HG02588 (cell line): ENCODE results near the gene ZSWIM5.
"Not testable (repeated sequence)": the region's sequence is repeated elsewhere in the genome, so short reads cannot be mapped to it uniquely, and the experiment has no call there.

Experiments
- ATAC-seq: cut with Tn5 transposase; IDR thresholded peaks from one replicate; pipeline ENCODE4 v1.9.1; 2021; ENCODE audit warnings: mild to moderate bottlenecking, moderate library complexity; ENCODE audit not compliant: unreplicated experiment

ZSWIM5 gene

DNA sequence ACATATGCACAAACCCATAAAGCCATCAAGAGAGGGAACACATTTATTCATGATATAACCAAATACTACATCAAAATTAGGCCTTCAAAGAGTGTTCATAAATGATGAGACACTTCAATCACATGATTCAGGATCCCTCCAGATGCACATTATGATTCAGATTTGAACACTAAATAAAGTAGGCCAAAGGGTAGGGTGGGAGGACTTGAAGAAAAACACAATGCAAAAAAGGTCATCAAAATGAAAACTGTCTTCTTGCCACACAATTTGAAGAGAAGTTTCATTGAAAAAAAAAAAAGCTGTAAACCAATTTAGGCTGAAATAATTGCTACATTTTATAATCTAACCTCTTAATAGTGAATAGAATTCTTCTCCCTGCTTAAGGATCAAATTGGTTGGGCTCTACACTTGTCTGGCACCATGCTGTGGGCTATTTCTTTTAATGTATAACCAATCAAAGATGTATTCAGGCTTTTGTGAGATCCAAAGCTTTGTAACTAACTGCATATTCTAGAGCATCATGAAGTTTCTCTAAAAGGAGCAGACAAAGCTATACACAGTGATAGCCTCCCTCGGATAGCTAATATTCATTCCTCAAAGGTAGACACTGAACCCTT lies 58.1 kb downstream of the ZSWIM5 start:
- no peak for ATAC-seq

DNA sequence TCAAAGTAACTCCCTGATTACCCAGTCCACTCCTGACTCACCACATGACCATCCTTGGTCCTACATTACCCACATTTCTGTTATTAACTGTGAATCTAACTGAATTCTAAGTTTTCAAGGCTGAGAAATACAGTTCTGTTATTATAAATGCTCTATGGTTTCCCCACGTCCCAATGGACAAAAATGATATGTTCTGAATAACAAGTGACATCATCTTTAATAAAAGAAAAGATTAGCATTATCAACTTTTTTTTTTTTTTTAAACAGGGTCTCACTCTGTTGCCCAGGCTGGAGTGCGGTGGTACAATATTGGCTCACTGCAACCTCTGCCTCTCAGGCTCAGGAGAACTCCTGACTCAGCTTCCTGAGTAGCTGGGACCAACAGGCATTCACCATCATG lies 59.6 kb downstream of the ZSWIM5 start:
- ATAC-seq = no peak

DNA sequence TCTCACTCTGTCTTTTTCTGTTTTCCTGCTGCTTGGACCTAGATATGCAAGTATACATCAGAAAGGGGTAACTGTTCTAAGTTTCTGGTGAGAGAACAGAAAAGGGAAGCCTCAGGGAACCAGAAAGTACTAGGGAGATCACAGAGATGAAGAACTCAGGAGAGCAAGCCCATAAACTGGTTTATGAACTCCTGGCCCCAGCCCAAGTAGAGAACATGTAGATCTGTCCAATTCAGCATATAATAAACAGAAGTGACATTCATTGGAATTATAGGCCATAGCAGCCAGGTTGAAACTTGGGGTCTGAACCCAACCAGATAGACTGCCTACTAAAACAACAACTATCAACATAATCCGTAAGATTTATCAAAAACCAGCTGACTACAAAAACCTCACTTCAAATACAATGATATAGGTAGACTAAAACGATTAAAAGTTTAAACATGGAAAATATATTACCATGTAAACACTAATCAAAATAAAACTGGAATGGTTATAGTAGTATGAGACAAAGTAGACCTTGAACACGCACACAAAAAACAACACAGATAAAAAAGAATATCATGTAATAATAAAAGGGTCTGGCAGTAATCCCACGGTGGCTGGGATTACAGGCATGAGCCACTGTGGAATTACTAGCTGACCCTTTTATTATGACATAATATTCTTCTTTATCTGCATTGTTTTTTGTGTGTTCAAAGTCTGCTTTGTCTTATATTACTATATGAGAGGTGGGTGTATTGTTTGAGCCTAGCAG lies 65.0 kb downstream of the ZSWIM5 start:
- ATAC-seq = no peak

DNA sequence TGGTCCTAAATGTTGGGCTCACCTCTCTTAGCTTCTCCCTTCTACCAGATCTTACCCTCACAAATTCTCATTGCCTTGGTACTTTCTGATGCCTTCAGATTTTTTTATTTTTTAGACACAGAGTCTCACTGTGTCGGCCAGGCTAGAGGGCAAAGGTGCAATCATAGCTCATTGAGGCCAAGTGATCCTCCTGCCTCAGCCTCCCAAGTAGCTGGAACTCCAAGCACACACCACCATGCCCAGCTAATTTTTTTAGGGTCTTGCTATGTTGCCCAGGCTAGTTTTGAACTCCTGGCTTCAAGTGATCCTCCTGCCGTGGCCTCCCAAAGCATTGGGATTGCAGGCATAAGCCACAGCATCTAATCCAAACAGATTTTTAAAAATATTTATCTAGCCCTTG lies 69.4 kb downstream of the ZSWIM5 start:
- ATAC-seq = no peak

DNA sequence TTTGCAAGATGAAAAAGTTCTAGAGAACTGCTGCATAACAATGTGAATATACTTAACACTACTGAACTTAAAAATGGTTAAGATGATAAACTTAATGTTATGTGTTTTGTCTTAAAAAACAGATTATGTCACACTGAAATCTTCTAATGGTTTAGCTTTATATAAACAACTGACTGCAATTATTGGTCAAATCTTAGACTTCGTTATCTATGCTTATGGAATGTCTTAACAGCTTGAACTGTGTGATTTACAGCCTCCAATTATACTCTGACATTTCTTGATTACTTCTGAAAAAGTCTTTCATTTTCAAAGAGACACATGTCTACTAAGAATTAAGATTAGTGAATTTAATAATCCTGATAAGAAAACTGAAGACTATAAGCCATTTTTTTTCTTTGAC lies 71.1 kb downstream of the ZSWIM5 start:
- no peak for ATAC-seq

DNA sequence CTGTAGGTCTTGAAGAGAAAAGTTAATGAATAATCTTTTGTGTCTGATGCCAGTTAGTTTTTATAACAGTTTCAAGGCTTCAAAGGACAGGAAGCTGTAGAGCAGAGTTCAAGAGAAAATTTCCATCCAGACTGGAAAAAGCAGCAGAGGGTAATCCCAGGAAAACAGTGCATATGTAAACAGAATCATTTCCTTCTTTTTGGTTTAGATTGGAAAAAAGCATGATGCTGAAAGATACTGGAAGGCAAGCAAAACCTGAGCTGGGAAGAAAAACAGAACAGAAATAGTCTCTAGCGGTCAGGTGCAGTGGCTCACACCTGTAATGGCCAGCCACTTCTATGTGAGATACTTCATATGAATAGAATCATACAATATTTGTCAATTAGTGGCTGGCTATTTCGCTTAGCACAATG lies 71.9 kb downstream of the ZSWIM5 start:
- ATAC-seq = no peak

DNA sequence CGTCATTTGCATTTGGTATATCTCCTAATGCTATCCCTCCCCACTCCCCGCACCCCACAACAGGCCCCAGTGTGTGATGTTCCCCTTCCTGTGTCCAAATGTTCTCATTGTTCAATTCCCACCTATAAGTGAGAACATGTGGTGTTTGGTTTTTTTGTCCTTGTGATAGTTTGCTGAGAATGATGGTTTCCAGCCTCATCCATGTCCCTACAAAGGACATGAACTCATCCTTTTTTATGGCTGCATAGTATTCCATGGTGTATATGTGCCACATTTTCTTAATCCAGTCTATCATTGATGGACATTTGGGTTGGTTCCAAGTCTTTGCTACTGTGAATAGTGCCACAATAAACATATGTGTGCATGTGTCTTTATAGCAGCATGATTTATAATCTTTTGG lies 73.7 kb downstream of the ZSWIM5 start:
- not testable (repeated sequence) for ATAC-seq

DNA sequence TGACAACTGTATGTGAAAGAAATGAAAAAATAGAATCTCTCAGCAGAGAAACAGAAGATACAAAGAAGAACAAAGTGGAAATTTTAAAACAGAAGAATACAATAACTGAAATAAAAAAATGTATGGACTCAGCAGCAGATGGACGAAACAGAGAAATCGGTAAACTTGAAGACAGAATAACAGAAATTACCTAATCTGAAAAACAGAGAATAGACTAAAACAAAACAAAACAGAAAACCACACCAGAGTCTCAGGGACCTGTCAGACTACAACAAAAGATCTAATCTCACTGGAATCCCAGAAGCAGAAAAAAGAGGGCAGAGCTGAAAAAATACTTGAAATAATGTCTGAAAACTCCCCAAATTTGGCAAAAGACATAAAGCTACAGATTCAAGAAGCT lies 83.0 kb downstream of the ZSWIM5 start:
- ATAC-seq = no peak

DNA sequence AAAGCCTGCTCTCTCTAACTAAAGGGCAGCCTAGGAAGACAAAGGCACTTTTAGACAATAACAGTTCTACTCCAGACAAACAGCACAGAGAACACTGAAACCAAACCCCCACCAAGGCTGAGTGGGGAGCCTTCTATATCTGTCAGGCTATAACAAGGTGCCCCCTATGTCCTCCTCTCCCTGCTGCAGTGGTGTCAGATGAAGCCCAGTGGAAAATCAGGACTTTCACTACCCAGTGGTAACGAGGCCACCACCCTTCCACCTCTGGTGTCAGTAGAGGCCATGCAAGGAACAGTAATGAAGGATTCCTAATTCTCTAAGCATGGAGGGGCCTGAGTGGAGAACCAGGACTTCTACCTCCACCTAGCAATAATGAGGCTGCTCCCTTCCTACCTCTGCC lies 83.7 kb downstream of the ZSWIM5 start:
- ATAC-seq = no peak

DNA sequence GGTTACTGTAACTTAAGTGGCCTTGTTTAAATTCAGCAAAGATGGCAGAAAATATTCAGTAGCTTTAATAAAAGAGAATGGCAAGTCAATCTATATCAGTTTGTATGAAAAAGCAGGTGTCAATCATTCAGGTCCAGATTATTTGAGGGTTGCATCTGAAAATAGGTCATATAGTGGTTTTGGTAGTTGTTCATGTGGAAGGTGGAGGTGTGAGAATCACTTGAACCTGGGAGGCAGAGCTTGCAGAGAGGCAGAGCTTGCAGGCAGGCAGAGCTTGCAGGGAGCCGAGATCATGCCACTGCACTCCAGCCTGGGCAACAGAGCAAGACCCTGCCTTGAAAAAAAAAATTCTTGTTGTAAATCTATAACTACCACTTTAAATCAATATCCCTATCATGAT lies 88.6 kb downstream of the ZSWIM5 start:
- no peak for ATAC-seq

DNA sequence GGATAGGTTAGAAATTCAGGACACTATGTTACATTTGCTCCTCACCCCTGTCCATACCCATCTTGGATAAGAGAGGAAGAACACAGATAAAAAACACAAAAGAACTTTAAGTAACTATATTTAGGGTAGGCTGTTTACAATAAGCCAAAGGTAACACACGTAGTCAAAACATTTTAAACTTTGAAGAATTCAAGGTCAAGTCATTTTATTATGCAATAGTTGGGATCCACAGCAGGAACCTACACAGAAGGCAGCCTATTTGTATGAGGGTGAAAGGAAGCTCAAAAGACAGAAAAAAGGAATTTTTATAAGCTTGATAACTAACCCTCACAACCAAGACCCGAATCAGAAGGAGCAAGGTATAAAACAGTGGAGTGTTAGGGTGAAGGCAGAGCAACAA lies 89.6 kb downstream of the ZSWIM5 start:
- ATAC-seq = no peak

DNA sequence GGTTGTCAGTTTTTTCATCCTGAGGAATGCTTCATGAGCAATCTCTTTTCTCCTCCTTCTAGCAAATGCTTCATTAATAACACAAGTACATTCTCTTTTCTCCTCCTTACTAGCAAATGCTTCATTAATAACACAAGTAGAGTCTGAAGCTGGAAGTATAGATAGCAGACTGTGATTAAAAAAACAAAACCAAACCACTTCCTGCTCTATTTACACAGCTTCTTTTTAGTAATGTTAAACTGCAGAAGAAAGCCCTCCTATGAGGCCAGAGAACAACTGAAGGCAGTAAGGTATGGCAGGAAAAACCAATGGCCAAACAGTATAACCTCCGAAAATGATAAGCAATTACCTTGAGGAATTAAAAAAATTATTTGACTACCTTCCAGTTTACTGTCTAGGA lies 90.1 kb downstream of the ZSWIM5 start:
- no peak for ATAC-seq

DNA sequence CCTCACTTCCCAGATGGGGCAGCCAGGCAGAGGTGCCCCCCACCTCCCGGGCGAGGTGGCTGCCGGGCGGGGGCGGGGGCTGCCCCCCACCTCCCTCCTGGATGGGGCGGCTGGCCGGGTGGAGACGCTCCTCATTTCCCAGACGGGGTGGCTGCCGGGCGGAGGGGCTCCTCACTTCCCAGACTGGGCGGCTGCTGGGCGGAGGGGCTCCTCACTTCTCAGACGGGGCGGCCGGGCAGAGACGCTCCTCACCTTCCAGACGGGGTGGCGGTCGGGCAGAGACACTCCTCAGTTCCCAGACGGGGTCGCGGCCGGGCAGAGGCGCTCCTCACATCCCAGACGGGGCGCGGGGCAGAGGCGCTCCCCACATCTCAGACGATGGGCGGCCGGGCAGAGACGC lies 91.2 kb downstream of the ZSWIM5 start:
- not testable (repeated sequence) for ATAC-seq

DNA sequence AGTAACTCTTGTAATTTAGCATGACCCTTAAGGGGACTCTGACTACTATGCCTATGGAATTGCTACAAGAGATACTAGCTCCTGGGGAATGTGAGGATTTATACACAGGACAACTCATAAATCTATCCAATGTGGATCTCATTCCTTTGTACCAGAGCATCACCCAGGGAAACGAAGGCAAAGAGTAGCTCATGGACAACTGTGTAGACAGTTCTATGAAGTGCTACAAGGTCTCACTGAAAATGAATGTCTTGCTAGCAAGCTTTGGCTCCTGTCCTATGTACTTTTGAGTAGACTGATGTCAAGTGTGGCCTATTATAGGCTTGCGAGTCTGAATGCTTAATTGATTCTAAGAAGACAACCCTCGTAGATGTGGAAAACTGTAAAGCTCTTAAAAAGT lies 93.7 kb downstream of the ZSWIM5 start:
- ATAC-seq = no peak

DNA sequence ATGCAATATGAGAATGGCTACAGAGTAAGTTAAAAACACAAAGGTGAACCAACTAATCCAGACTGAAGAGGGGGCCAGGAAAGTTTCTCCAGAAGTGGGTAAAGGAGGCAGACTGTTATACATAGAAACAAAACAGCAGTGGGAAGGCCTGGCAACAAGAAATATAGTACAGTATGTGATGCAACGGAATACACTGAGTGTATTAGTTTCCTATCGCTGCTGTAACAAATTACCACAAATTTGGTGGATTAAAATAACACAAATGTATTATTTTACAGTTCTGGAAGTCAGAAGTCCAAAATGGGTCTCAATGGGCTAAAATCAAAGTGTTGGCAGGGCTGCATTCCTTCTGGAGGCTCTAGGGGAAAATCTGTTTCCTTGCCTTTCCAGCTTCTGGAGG lies 95.2 kb downstream of the ZSWIM5 start:
- ATAC-seq = no peak

DNA sequence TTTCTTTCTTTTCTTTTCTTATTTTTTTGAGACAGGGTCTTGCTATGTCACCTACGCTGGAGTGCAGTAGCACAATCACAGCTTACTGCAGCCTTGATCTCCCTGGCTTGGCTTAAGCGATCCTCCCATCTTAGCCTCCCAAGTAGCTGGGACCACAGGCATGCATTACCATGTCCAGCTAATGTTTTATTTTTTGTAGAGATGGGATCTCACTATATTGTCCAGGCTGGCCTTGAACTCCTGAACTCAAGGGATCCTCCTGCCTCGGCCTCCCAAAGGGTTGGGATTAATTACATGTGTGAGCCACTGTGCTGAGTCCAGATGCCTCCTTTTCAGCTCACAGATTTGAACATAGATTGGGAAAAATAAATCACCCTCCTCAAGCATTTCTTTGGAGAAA lies 98.6 kb downstream of the ZSWIM5 start:
- ATAC-seq = no peak

DNA sequence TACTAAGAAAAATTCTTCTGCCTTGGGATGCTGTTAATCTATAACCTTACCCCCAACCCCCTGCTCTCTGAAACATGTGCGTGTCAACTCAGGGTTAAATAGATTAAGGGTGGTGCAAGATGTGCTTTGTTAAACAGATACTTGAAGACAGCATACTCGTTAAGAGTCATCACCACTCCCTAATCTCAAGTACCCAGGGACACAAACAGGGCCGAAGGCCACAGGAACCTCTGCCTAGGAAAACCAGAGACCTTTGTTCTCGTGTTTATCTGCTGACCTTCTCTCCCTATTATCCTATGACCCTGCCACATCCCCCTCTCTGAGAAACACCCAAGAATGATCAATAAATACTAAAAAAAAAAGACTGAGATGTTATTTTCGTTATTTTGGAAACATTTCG lies 99.5 kb downstream of the ZSWIM5 start:
- ATAC-seq = not testable (repeated sequence)

DNA sequence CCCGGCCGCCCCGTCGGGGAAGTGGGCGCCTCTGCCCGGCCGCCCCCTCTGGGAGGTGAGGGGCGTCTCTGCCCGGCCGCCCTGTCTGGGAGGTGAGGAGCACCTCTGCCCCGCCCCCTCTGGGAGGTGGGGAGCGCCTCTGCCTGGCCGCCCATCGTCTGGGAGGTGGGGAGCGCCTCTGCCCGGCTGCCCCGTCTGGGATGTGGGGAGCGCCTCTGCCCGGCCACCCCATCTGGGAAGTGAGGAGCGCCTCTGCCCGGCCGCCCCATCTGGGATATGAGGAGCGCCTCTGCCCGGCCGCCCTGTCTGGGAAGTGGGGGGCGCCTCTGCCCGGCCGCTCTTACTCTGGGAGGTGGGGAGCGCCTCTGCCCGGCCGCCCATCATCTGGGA lies 100.3 kb downstream of the ZSWIM5 start:
- ATAC-seq = not testable (repeated sequence)

DNA sequence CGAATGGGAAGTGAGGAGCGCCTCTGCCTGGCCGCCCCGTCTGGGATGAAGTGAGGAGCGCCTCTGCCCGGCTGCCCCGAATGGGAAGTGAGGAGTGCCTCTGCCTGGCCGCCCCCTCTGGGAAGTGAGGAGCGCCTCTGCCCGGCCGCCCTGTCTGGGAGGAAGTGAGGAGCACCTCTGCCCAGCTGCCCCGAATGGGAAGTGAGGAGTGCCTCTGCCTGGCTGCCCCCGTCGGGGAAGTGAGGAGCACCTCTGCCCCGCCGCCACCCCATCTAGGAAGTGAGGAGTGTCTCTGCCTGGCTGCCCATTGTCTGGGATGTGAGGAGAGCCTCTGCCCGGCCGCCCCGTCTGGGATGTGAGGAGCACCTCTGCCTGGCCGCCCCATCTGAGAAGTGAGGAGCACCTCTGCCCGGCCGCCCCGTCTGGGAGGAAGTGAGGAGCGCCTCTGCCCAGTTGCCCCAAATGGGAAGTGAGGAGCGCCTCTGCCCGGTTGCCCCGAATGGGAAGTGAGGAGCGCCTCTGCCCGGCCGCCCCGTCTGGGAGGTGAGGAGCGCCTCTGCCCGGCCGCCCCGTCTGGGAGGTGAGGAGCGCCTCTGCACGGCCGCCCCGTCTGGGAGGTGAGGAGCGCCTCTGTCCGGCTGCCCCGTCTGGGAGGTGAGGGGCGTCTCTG lies 100.8 kb downstream of the ZSWIM5 start:
- not testable (repeated sequence) for ATAC-seq

DNA sequence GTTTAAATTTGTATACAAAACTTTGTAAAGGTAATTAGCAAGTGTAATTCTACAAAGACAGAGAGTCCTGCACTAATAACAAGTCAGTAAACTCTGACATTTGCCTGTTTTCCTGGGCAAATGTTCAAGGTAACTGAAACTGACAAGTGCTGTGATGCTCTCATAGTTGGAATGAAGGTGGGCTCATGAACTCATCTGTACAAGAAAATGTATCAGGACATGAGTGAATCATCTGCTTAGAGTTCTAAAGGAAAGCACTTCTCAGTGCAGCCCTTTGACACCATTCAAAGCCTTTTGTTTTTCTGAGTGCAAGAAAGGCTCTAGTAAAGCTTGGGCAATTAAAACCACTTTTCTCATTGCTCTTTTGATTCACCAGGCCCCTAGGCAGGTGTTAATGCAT lies 102.9 kb downstream of the ZSWIM5 start:
- ATAC-seq = no peak

DNA sequence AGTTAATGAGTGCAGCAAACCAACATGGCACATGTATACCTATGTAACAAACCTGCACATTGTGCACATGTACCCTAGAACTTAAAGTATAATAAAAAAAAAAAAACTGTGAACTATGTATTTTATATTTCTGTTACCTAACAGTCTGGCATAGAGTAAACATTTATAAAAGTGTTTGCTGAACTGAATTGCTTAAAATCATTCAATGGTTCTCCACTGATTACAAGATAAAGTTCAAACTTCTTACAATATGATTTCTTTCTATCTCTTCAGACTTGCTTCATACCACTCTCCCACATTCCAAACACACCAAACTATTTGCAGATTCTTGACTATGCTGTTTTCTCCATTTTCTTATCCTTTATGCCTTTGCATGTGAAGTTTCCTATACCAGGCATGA lies 104.5 kb downstream of the ZSWIM5 start:
- no peak for ATAC-seq

DNA sequence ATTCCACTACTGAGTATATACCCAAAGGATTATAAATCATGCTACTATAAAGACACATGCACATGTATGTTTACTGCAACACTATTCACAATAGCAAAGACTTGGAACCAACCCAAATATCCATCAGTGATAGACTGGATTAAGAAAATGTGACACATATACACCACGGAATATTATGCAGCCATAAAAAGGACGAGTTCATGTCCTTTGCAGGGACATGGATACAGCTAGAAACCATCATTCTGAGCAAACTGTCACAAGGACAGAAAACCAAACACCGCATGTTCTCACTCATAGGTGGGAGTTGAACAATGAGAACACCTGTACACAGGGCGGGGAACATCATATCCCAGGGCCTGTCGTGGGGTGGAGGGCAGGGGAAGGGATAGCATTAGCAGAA lies 104.9 kb downstream of the ZSWIM5 start:
- not testable (repeated sequence) for ATAC-seq
